ENCODE data around the gene SUSD4.

Gene SUSD4

DNA sequence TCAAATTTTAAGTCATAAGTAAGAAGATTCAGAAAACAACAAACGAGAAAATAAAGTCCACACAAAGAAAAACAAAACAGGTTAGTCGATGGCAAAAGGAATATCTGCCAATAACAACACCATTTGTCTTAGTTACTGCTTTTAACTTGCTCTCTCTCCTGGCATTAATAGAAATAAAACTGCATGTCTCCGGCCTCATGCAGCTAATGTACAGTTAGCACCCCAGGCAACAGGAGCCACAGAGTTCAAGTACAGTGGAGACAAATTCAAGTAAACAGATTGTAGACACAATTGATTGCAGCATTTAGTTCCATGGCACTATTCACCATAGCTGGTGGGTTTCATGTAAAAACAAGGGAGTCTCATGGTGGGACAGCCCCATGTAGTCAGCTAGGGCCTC is 33.5 kb downstream of the SUSD4 start:
- no peak for DNase-seq (ENCODE audit: low read depth in 1 of 2, low spot score in 1 of 2)

DNA sequence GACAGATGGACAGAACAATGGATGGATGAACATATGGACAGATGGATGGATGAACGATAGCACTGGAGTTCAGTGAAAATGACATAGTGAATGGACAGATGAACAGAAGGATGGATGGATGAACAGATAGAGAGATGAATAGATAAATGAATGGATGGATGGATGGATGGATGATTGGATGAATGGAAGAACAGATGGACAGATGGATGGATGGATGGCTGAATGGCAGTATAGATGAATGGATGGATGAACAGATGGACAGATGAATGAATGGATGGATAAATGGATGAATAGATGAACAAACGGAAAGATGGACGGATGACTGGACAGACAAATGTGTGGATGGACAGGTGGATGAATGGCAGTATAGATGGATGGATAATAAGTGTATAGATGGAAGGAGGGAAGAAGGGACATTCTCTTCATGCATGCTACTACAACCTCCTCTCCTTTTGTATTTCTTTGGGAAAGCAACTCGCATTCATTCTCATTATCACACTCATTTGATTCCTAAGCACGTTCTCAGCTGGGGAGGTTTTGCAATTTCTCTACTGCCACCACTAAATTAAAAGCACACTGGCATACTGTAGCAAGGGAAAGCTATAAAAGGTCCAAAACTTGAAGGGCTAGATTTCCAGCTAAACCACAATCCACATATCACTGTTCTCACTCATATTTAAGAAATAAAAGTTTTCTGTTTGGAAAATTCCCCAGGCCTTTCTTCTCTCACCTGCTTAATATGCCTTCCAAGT is 34.1 kb downstream of the SUSD4 start:
- DNase-seq (ENCODE audit: low read depth in 1 of 2, low spot score in 1 of 2): no peak

GRCh38 chr1:223329252-223329651 is 34.7 kb downstream of the SUSD4 start:
- DNase-seq (ENCODE audit: low read depth in 1 of 2, low spot score in 1 of 2): no peak

GRCh38 chr1:223328566-223328965 is 35.4 kb downstream of the SUSD4 start:
- no peak for DNase-seq (ENCODE audit: low read depth in 1 of 2, low spot score in 1 of 2)

DNA sequence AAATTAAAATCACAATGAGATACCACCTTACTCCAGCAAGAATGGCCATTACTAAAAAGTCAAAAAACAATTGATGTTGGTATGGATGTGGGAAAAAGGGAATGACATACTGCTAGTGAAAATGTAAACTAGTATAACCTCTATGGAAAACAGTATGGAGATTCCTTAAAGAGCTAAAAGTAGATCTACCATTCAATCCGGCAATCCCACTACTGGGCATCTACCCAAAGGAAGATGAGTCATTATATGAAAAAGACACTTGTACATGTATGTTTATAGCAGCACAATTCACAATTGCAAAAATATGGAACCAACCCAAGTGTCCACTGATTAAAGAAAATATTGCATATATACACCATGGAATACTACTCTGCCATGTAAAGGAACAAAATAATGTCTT is 37.2 kb downstream of the SUSD4 start:
- no peak for DNase-seq (ENCODE audit: low read depth in 1 of 2, low spot score in 1 of 2)

DNA sequence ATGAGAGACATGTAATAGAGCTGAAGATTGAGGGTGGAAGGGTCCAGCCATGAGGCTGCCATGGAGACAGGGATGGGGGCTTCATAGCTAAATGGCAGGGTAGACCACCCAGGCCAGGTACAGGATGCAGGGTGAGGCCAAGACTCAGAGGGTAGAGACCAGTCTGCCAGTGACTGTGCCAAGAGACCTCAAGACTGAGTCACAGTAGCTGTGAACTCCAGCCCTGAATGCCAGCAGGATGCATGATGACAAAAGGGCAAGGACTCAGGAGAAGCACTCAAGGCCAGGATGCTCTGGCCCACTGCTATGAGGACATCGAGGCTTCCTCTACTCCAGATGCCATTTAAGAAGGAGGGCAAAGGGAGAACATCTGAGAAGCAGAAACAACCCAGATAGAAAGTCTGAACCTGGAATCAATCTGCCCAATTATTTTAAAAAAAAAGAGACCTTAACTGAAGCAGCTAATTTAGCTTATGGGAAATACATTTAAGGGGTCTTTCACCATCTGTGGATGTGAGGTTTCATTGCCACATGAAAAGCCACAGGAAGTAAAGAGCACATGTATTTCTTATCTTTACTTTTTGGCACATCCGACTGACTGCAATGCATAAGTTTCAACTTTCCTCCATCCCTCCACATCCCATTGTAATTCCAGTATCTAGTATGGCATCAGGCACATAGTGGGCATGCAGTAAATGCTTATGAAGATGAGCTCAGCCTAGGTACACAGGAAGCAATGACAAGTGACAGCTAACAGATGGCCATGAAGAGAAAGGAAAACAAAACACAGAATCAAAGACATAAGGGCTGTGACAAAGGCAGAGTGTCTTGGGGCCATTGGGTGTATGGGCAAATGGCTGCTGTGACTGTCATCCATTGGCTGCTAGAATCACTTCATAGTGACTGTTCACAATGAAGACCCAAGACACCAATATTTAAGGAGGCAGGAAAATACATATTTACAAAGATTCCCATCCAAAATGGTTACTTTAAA is 40.2 kb downstream of the SUSD4 start:
- no peak for DNase-seq (ENCODE audit: low read depth in 1 of 2, low spot score in 1 of 2)

DNA sequence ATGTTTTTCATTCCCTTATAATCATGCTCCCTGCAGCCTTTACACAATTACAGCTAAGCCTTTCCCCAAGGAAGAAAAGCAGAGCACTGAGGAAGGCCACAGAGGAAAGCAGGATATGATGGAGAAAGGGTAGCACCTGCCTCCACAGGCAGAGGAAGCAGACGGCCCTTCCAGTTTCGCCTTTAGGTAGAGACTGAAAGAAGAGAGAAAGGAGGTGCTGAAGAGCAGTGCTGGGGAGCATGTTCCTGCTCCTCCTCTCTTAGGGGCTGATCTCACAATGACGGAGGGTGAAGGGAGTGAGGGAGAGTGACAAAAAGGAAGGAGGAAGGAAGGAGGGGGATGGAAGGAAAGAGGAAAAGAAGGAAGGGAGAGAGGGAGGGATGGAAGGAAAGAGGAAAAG is 41.1 kb downstream of the SUSD4 start:
- DNase-seq (ENCODE audit: low read depth in 1 of 2, low spot score in 1 of 2): no peak

DNA sequence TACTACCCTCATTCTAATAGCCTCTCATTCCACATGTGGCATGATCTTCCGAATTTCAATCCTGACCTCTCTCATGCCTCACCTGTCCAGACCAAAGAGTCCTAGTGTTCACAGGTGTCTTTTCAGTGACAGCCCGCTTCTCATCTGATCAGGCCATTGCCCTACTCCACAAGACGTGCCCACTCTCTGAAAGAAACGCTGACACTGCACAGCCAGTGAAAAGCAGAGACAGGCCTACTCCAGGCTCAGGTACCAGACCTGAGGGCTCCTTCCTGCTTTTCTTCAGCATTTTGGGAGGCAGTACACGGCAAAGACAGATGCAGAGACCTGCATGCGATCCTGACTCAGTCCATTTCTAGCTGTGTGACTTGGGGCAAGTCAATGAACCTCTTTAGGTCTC is 43.0 kb downstream of the SUSD4 start:
- DNase-seq (ENCODE audit: low read depth in 1 of 2, low spot score in 1 of 2): no peak

- DNase-seq (ENCODE audit: low read depth in 1 of 2, low spot score in 1 of 2): no peak
These were observed 43.9 kb downstream of the SUSD4 start for GRCh38 chr1:223319905-223320580.

DNA sequence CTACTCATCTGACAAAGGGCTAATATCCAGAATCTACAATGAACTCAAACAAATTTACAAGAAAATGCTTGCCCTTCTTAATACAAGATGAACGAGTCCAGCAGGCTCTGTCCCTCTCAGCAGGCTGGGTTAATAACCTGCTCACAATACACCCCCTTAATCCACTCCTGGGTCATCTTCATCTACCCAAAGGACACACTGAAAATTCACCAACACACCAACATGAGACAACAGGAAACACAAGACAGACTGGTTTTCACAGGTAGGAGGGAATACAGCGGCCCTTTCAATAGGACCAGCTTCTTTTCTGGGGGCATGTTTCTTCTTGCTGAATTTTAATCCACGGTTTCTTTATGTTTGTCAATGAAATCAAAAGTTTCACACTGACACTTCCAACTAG is 44.6 kb downstream of the SUSD4 start:
- no peak for DNase-seq (ENCODE audit: low read depth in 1 of 2, low spot score in 1 of 2)

DNA sequence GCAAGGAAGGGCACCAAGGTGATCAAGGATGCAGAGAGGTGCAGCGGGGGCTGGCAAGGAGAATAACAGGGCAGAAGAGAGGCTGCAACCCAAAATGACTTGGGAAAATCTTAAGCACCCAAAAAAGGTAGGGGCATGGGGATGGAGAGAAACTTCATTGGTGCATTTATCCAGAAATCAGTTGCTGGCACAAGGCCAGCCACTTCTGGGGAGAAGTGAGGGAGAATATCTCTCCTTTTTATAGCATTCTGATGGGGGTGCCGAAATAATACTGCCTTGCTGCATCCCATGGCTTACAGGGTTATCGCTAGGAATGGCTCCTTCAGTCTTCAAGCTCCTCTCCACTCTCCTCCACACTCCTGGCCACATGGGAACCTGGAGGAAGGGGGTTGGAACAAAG is 47.9 kb downstream of the SUSD4 start:
- no peak for DNase-seq (ENCODE audit: low read depth in 1 of 2, low spot score in 1 of 2)

GRCh38 chr1:223315665-223316064 is 48.3 kb downstream of the SUSD4 start:
- DNase-seq (ENCODE audit: low read depth in 1 of 2, low spot score in 1 of 2): no peak

DNA sequence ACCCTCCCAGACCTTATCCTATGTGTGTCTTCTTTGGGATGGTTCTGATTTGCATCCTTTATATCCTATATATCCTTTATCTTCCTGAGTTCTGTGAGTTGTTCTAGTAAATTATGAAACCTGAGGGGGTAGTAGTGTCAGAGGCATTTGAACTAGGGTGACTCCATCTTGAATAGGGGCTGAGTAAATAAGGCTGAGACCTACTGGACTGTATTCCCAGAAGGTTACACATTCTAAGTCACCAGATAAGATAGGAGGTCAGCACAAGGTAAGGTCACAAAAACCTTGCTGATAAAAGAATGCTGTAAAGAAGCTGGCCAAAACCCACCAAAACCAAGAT is 50.6 kb downstream of the SUSD4 start:
- DNase-seq (ENCODE audit: low read depth in 1 of 2, low spot score in 1 of 2): no peak

DNA sequence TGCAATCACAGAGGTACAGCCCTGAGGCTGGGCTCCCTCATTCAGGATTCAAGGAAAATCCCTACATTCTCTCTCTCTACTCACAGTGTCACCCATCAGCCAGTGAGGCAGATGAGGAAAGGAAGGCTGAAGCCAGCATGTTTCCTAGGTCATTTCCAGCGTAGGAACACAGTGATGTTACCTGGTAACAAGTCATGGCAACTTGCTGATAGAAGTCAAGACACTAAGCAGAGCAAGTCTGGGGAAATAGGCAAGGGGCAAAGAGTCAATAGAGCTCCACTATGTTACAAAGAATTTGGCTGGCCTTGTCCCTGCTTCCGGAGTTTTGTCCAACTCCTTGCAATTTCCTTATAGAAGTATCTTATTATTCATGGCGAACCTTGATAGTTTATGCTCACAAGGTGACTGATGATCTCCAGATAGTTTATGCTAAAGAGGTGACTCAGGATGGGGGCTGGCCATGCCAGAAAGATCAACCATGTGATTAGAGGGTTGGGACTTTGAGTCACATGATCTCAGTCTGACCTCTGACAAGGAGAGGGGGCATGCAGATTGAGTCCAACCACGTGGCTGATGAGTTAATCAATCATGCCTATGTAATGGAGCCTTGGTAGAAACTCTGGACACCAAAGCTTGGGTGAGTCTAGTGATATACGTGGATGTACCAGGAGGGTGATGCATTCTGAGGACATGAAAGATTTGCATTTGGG is 51.1 kb downstream of the SUSD4 start:
- DNase-seq (ENCODE audit: low read depth in 1 of 2, low spot score in 1 of 2): no peak

GRCh38 chr1:223312273-223312672 is 51.7 kb downstream of the SUSD4 start:
- no peak for DNase-seq (ENCODE audit: low read depth in 1 of 2, low spot score in 1 of 2)

DNA sequence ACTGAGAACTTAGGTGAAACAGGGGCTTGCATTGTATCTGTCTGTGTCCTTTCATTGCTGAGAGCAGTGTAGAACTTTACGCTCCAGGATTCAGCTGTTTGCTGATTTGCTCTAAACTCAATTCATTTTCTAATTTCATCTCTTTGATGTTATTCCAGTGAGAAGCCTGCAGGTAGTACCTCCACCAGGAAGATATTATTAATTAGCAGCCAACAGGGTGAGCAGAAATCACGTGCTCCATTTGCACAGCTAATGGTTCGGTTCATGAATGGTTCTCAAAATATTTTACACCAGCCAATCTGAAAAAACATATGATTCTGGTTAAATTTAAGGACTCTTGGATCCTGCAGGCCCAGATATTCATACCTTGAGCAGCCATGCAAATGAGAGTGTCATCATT is 52.1 kb downstream of the SUSD4 start:
- DNase-seq (ENCODE audit: low read depth in 1 of 2, low spot score in 1 of 2): no peak

GRCh38 chr1:223308136-223308535 is 55.8 kb downstream of the SUSD4 start:
- no peak for DNase-seq (ENCODE audit: low read depth in 1 of 2, low spot score in 1 of 2)

DNA sequence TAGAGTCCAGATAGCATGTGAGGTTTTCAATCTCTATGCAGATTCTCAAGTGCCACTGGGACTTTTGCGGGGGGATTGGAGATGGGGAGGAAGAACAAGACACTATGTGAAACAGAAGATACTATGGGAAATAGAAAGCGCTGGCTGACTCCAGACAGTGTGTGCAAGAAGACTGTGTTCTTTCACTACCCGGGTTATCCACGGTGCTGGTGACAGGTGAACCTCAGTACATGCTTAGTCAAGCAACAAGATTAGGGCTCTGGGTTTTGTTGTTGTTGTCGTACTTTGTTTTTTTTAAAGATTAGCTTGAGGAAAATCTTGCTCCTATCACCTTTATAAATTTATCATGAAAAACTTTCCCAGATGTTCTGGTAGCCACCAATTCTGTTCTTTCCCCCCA is 56.4 kb downstream of the SUSD4 start:
- no peak for DNase-seq (ENCODE audit: low read depth in 1 of 2, low spot score in 1 of 2)

GRCh38 chr1:223304931-223305330 is 59.0 kb downstream of the SUSD4 start:
- DNase-seq (ENCODE audit: low read depth in 1 of 2, low spot score in 1 of 2): no peak

DNA sequence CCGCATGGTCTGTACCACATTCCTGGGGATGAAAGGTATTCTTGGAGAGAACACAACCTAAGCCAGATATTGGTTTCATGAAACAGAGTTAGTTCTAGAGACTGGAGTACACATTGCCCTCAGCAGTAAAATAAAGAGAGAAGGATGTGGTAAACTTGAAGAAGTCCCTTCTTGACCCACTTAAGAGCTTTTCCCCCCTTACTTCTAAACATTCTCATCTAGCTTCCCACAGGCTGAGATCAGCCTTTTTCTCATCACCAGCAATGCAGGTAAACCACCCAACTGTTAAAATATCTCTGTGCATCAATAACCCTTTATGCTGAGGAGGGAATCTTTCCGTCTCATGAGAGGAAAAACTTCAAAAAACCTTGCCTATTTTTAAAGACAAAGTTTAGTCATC is 62.6 kb downstream of the SUSD4 start:
- no peak for DNase-seq (ENCODE audit: low read depth in 1 of 2, low spot score in 1 of 2)

GRCh38 chr1:223299553-223299952 is 64.4 kb downstream of the SUSD4 start:
- no peak for DNase-seq (ENCODE audit: low read depth in 1 of 2, low spot score in 1 of 2)
